Neural cell (in vitro differentiated cells): ENCODE measurements around the gene LRRC74B. TPM values are rescaled to one million over a fixed set of nuclear protein-coding genes. Genes with fewer than 3 reads are reported as not detected.

ENCODE experiments used
- H2AFZ ChIP-seq: fragments of 200-600, 300-800 bp; sonication (generic), shearing (Covaris generic); 2 replicates; pipeline ENCODE4 v1.6.0; 2014; ENCODE audit warnings: low read depth, mild to moderate bottlenecking, antibody characterized with exemption, low read length, moderate library complexity
- H3F3A ChIP-seq: fragments of 200-600 bp; shearing (Covaris generic); 2 replicates; pipeline ENCODE4 v1.6.1; 2016; ENCODE audit warnings: mild to moderate bottlenecking, moderate library complexity, mixed read lengths, antibody characterized with exemption, low read length; ENCODE audit not compliant: insufficient read depth, poor library complexity, severe bottlenecking
- H3K27ac ChIP-seq: fragments of 200-600, 300-800 bp; sonication (generic), shearing (Covaris generic); 2 replicates; pipeline ENCODE4 v1.5.1; 2014; ENCODE audit warnings: mild to moderate bottlenecking, low read length, moderate library complexity
- H3K27me3 ChIP-seq: fragments of 300-800, 200-600 bp; sonication (generic), shearing (Covaris generic); 2 replicates; pipeline ENCODE4 v1.6.0; 2014; ENCODE audit warnings: mild to moderate bottlenecking, low read depth, low read length, moderate library complexity; ENCODE audit not compliant: insufficient read depth
- H3K36me3 ChIP-seq: fragments of 300-800, 200-600 bp; sonication (generic), shearing (Covaris generic); 2 replicates; pipeline ENCODE4 v1.5.1; 2014; ENCODE audit warnings: mild to moderate bottlenecking, antibody characterized with exemption, low read length, moderate library complexity; ENCODE audit not compliant: insufficient read depth
- H3K4me2 ChIP-seq: fragments of 300-800, 200-600 bp; sonication (generic), shearing (Covaris generic); 2 replicates; pipeline ENCODE4 v1.6.0; 2014; ENCODE audit warnings: mild to moderate bottlenecking, low read length
- H3K4me3 ChIP-seq: fragments of 300-800, 200-600 bp; sonication (generic), shearing (Covaris generic); 2 replicates; pipeline ENCODE4 v1.5.1; 2014; ENCODE audit warnings: mild to moderate bottlenecking, low read length, moderate library complexity
- H3K79me2 ChIP-seq: fragments of 200-600 bp; shearing (Covaris generic); replicated peaks from 2 replicates; pipeline ENCODE4 v1.6.0; 2014; ENCODE audit warnings: mild to moderate bottlenecking, low read length, moderate library complexity; ENCODE audit not compliant: insufficient read depth
- H3K9ac ChIP-seq: fragments of 300-800, 200-600 bp; sonication (generic), shearing (Covaris generic); 2 replicates; pipeline ENCODE4 v1.6.1; 2016; ENCODE audit warnings: mild to moderate bottlenecking, low read length, mixed read lengths
- H3K9me2 ChIP-seq: fragments of 200-600 bp; shearing (Covaris generic); 2 replicates; pipeline ENCODE4 v1.6.1; 2016; ENCODE audit warnings: mild to moderate bottlenecking, low read length, mixed read lengths; ENCODE audit not compliant: insufficient read depth
- H3K9me3 ChIP-seq: fragments of 200-600, 300-800 bp; sonication (generic), shearing (Covaris generic); 2 replicates; pipeline ENCODE4 v1.6.1; 2016; ENCODE audit warnings: mild to moderate bottlenecking, mixed run types, low read length, moderate library complexity, mixed read lengths
- H4K20me1 ChIP-seq: fragments of 200-600 bp; shearing (Covaris generic); 2 replicates; pipeline ENCODE4 v1.6.1; 2016; ENCODE audit warnings: mild to moderate bottlenecking, mixed run types; ENCODE audit not compliant: insufficient read depth
- EP300 ChIP-seq: fragments of 450-650 bp; conservative IDR thresholded peaks from 2 replicates; pipeline ENCODE4 v1.6.1; 2014; ENCODE audit warnings: antibody characterized with exemption, mild to moderate bottlenecking, moderate library complexity; ENCODE audit not compliant: poor library complexity, severe bottlenecking
- EZH2 ChIP-seq: fragments of 200-600, 300-800 bp; shearing (Covaris generic), sonication (generic); IDR thresholded peaks from 2 replicates; pipeline ENCODE4 v1.6.1; 2014; ENCODE audit warnings: antibody characterized with exemption, low read length, borderline replicate concordance, mild to moderate bottlenecking; ENCODE audit not compliant: insufficient read depth, poor library complexity, severe bottlenecking
- MXI1 ChIP-seq: fragments of 450-650 bp; conservative IDR thresholded peaks from 2 replicates; pipeline ENCODE4 v1.6.1; 2014; ENCODE audit warnings: antibody characterized with exemption, mild to moderate bottlenecking; ENCODE audit not compliant: poor library complexity, severe bottlenecking
- POLR2AphosphoS5 ChIP-seq: IDR thresholded peaks from 2 replicates; pipeline ENCODE4 v1.6.1; 2012
- RAD21 ChIP-seq: fragments of 450-650 bp; conservative IDR thresholded peaks from 2 replicates; pipeline ENCODE4 v1.6.1; 2014; ENCODE audit warnings: antibody characterized with exemption, mild to moderate bottlenecking, moderate library complexity
- SMC3 ChIP-seq: fragments of 450-650 bp; conservative IDR thresholded peaks from 2 replicates; pipeline ENCODE4 v1.6.1; 2014; ENCODE audit warnings: antibody characterized with exemption, mild to moderate bottlenecking, moderate library complexity; ENCODE audit not compliant: poor library complexity
- TAF1 ChIP-seq: IDR thresholded peaks from 2 replicates; pipeline ENCODE4 v1.6.1; 2012; ENCODE audit warnings: low read depth
- polyA plus RNA-seq: library from polyadenylated mRNA; depleted of rRNA; stranded (reverse); fragments of >200 nt; gene quantifications from 2 replicates; pipeline ENCODE4 v1.2.3, GENCODE V29; 2014
- TF ChIP-seq, protein P1 (sequence below): IDR thresholded peaks from 2 replicates; pipeline ENCODE4 v1.6.1; 2012; ENCODE audit warnings: borderline replicate concordance
- TF ChIP-seq, protein P2 (sequence below): fragments of 450-650 bp; IDR thresholded peaks from 2 replicates; pipeline ENCODE4 v1.5.1; 2014; ENCODE audit warnings: antibody characterized with exemption, mild to moderate bottlenecking, moderate library complexity; ENCODE audit not compliant: poor library complexity, severe bottlenecking

The LRRC74B gene
- polyA plus RNA-seq, 1 donor from 2014 or later = not detected

DNA sequence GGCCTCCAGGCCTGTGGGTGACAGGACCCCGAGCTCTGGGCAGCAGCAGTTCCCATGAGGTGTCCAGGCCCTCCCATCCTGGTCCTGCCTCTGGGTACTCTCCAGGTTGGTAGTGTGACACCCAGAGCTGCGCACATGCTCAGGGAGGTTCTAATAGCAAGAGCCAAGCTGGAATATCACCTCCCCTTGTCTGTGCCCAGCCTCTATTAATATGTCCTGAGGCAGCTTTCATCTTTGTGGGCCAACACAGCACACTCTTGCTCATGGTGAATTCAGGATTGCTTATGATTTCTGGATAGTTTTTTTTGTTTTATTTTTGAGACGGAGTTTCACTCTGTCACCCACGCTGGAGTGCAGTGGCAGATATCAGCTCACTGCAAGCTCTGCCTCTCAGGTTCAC, 27.4 kb upstream of the LRRC74B start:
- H3K9ac ChIP-seq = no peak overlapping the region
- H3K4me3 ChIP-seq = no peak overlapping the region
- no peak overlapping the region for H3K4me2 ChIP-seq
- H3K79me2 ChIP-seq = peaks cover 6% of the 10 kb centered on the region
- no peaks in the 10 kb centered on the region for H4K20me1 ChIP-seq
- peaks cover 3% of the 10 kb centered on the region for H3F3A ChIP-seq
- no peak overlapping the region for H3K27ac ChIP-seq
- no peaks in the 10 kb centered on the region for H3K36me3 ChIP-seq
- H3K9me3 ChIP-seq = no peaks in the 10 kb centered on the region
- H2AFZ ChIP-seq = no peak overlapping the region
- TF ChIP-seq EP300 (no peak), MXI1 (no peak)
- H3K9me2 ChIP-seq = no peaks in the 10 kb centered on the region
- no peaks in the 10 kb centered on the region for H3K27me3 ChIP-seq

DNA sequence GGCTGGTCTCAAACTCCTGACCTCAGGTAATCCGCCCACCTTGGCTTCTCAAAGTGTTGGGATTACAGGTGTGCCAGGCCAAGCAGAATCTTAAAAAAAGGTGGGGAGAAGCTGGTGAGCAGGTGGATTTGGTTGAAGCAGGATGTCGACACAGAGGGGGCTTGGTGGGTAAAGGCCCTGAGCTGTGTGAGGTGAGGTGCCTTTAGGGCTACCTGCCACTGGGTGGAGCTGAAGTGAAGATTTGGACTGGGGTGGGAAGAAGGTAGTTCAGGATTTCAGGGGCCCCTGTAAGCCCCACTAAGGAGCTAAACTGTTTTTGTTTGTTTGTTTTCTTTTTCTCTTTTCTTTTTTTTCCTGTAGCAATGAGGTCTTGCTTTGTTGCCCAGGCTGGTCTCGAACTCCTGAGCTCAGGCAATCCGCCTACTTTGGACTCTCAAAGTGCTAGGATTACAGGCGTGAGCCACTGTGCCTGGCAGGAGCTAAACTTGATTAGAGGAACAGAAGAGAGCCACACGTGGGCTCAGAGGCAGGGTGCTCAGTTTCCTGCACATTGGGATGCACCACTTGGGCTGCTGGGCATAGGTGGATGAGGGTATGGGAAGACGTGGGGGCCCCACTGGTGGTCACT, 24.8 kb upstream of the LRRC74B start:
- no peak overlapping the region for H3K27ac ChIP-seq
- TF ChIP-seq TAF1 = no peak
- no peak for TF ChIP-seq EZH2
- no peak for TF ChIP-seq EP300
- no peak for TF ChIP-seq MXI1
- TF ChIP-seq RAD21 = no peak
- TF ChIP-seq, protein P1, sequence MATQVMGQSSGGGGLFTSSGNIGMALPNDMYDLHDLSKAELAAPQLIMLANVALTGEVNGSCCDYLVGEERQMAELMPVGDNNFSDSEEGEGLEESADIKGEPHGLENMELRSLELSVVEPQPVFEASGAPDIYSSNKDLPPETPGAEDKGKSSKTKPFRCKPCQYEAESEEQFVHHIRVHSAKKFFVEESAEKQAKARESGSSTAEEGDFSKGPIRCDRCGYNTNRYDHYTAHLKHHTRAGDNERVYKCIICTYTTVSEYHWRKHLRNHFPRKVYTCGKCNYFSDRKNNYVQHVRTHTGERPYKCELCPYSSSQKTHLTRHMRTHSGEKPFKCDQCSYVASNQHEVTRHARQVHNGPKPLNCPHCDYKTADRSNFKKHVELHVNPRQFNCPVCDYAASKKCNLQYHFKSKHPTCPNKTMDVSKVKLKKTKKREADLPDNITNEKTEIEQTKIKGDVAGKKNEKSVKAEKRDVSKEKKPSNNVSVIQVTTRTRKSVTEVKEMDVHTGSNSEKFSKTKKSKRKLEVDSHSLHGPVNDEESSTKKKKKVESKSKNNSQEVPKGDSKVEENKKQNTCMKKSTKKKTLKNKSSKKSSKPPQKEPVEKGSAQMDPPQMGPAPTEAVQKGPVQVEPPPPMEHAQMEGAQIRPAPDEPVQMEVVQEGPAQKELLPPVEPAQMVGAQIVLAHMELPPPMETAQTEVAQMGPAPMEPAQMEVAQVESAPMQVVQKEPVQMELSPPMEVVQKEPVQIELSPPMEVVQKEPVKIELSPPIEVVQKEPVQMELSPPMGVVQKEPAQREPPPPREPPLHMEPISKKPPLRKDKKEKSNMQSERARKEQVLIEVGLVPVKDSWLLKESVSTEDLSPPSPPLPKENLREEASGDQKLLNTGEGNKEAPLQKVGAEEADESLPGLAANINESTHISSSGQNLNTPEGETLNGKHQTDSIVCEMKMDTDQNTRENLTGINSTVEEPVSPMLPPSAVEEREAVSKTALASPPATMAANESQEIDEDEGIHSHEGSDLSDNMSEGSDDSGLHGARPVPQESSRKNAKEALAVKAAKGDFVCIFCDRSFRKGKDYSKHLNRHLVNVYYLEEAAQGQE = no peak
- no peak for TF ChIP-seq SMC3
- TF ChIP-seq POLR2AphosphoS5 = no peak
- TF ChIP-seq, protein P2, sequence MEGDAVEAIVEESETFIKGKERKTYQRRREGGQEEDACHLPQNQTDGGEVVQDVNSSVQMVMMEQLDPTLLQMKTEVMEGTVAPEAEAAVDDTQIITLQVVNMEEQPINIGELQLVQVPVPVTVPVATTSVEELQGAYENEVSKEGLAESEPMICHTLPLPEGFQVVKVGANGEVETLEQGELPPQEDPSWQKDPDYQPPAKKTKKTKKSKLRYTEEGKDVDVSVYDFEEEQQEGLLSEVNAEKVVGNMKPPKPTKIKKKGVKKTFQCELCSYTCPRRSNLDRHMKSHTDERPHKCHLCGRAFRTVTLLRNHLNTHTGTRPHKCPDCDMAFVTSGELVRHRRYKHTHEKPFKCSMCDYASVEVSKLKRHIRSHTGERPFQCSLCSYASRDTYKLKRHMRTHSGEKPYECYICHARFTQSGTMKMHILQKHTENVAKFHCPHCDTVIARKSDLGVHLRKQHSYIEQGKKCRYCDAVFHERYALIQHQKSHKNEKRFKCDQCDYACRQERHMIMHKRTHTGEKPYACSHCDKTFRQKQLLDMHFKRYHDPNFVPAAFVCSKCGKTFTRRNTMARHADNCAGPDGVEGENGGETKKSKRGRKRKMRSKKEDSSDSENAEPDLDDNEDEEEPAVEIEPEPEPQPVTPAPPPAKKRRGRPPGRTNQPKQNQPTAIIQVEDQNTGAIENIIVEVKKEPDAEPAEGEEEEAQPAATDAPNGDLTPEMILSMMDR = no peak
- no peaks in the 10 kb centered on the region for H3K36me3 ChIP-seq
- H3K27me3 ChIP-seq = no peaks in the 10 kb centered on the region
- no peak overlapping the region for H3K9ac ChIP-seq
- H3K4me3 ChIP-seq = no peak overlapping the region
- no peaks in the 10 kb centered on the region for H3F3A ChIP-seq
- H3K9me2 ChIP-seq = no peaks in the 10 kb centered on the region
- no peaks in the 10 kb centered on the region for H3K79me2 ChIP-seq
- H4K20me1 ChIP-seq = no peaks in the 10 kb centered on the region
- no peak overlapping the region for H3K4me2 ChIP-seq
- H2AFZ ChIP-seq = no peak overlapping the region
- H3K9me3 ChIP-seq = no peaks in the 10 kb centered on the region
